ENCODE data around the gene JAZF1. TPM values are rescaled to one million over a fixed set of nuclear protein-coding genes. Genes with fewer than 3 reads are reported as not detected.
A peak's percentile ranks its signal among the peaks of the same experiment; 100 is the strongest.

JAZF1 gene
- total and polyA plus RNA-seq, 10 of the 15 experiments (the other 5 are each of a cell fraction or from before 2014, with no cell fraction given), result 0.04 to 0.82 (median 0.15) TPM; not detected in 3

- no peaks in the 10 kb centered on the region for H3K4me1 ChIP-seq (ENCODE audit: control insufficient read depth, insufficient read depth, low read length)
- no peak overlapping the region for H3K27ac ChIP-seq (ENCODE audit: control insufficient read depth, insufficient read depth)
- no peaks in the 10 kb centered on the region for H3K36me3 ChIP-seq (ENCODE audit: control insufficient read depth in 2 of 2, insufficient read depth in 2 of 2, low read length in 1 of 2)
- H4K20me1 ChIP-seq (ENCODE audit: control insufficient read depth, insufficient read depth), result no peaks in the 10 kb centered on the region
- no peak overlapping the region for H3K4me3 ChIP-seq
- SMC1A ChIA-PET (ENCODE audit: uncharacterized antibody, unreplicated experiment), result interaction anchor here (0.6 to 3.1 kb wide), 10 partner anchors 9 to 239 kb away, joined by 3 to 25 read pairs (median 4); no protein-coding TSS in a partner anchor
- BruUV-seq (replicated peaks), result no TSS peak
- intact Hi-C loops (cut with micrococcal nuclease; ENCODE audit: unreplicated experiment), result loop anchor here (1.0 kb wide), 1 partner anchor 34 kb away; no protein-coding TSS in a partner anchor
- RAD21 ChIA-PET (ENCODE audit: unreplicated experiment), result interaction anchor here (0.6 to 2.0 kb wide), 12 partner anchors 8 to 866 kb away, joined by 3 to 17 read pairs (median 4); no protein-coding TSS in a partner anchor
- in situ Hi-C loops (cut with MboI), result no loop called here
- POLR2A ChIA-PET, result no interaction called here
- H3K9me3 ChIP-seq (replicated peaks; ENCODE audit: control insufficient read depth, insufficient read depth, low read length), result no peaks in the 10 kb centered on the region
- no peak overlapping the region for H3K4me2 ChIP-seq (ENCODE audit: control insufficient read depth, insufficient read depth)
- no peak overlapping the region for H3K9ac ChIP-seq (ENCODE audit: control insufficient read depth, insufficient read depth, low read length)
- DNase-seq (ENCODE audit: low read depth, low spot score) (no peak), ATAC-seq (peak; percentile 96), FAIRE-seq (peak; percentile 88)
- peaks cover 0 to 4% of the 10 kb centered on the region in 2 experiments; a peak in 2 of 4 replicates for H3K27me3 ChIP-seq (replicated peaks in 1 of 2; ENCODE audit: control insufficient read depth in 2 of 2, insufficient read depth in 2 of 2, low read length in 1 of 2)
- no peaks in the 10 kb centered on the region for H3K79me2 ChIP-seq (ENCODE audit: control insufficient read depth, insufficient read depth, low read length)
- CTCF ChIA-PET, result interaction anchor here (0.6 to 9.1 kb wide), 32 partner anchors 8 to 870 kb away, joined by 3 to 126 read pairs (median 4); no protein-coding TSS in a partner anchor
- WGBS (ENCODE audit: insufficient coverage, insufficient replicate concordance, low lambda C conversion rate, missing lambda C conversion rate), result 39% methylated on average over 12 of the region's 12 CpGs
- H2AFZ ChIP-seq (ENCODE audit: control insufficient read depth, low read depth, low read length), result no peak overlapping the region
- peak; percentile 24; the same call in 1 of the 2 replicates for TF ChIP-seq SMC3 (IDR thresholded peaks at IDR 0.05; ENCODE audit: borderline replicate concordance, low read length)
- no peak for TF ChIP-seq ATF3 (IDR thresholded peaks at IDR 0.05; ENCODE audit: borderline replicate concordance, extremely low read depth, low read depth, low read length)
- TF ChIP-seq PRDM15 (CRISPR knock-in tag; IDR thresholded peaks at IDR 0.05), result no peak
- TF ChIP-seq BMI1 (IDR thresholded peaks at IDR 0.05; ENCODE audit: borderline replicate concordance), result no peak
- no peak for TF ChIP-seq TARDBP (IDR thresholded peaks at IDR 0.05; ENCODE audit: borderline replicate concordance)
- no peak for TF ChIP-seq FOXM1 (IDR thresholded peaks at IDR 0.05; ENCODE audit: low read depth, low read length)
- TF ChIP-seq YY1 (IDR thresholded peaks at IDR 0.05; ENCODE audit: low read depth, low read length), result peak; percentile 74
- no peak for TF ChIP-seq EZH2 (IDR thresholded peaks at IDR 0.05; ENCODE audit: borderline replicate concordance, control insufficient read depth, low read depth, low read length)
- no peak for TF ChIP-seq CREB1 (IDR thresholded peaks at IDR 0.05; ENCODE audit: low read depth)
- no peak for TF ChIP-seq SPI1 (IDR thresholded peaks at IDR 0.05; ENCODE audit: borderline replicate concordance, insufficient read depth, low read depth, low read length)
- no peak for TF ChIP-seq HDGF (IDR thresholded peaks at IDR 0.05)
- TF ChIP-seq NFIC (IDR thresholded peaks at IDR 0.05; ENCODE audit: low read depth, low read length), result no peak
- TF ChIP-seq ZNF384 (IDR thresholded peaks at IDR 0.05; ENCODE audit: borderline replicate concordance, low read depth, low read length), result no peak
- no peak for TF ChIP-seq RELA (IDR thresholded peaks at IDR 0.05; ENCODE audit: borderline replicate concordance, partially characterized antibody)
- no peak for TF ChIP-seq SMAD5 (IDR thresholded peaks at IDR 0.05; ENCODE audit: low read depth)
- TF ChIP-seq RAD21 (IDR thresholded peaks at IDR 0.05; ENCODE audit: insufficient read depth, low read depth, low read length), result peak; percentile 59
- no peak for TF ChIP-seq ETV6 (conservative IDR thresholded peaks at IDR 0.05 in 1 of 2, IDR thresholded peaks at IDR 0.05 in 1 of 2; ENCODE audit: borderline replicate concordance in 1 of 2, low read depth in 1 of 2)
These were observed 118.2 kb downstream of the JAZF1 start for GRCh38 chr7:28062197-28062991.
